PC-3 (cell line): ENCODE measurements around the gene ENPP5. TPM values are rescaled to one million over a fixed set of nuclear protein-coding genes. Genes with fewer than 3 reads are reported as not detected.

Experiments
- ATAC-seq: fragments of 200-7000 bp; cut with Tn5 transposase; 2 replicates; pipeline ENCODE4 v1.9.1; 2020; ENCODE audit warnings: mild to moderate bottlenecking, moderate library complexity
- BruUV-seq: library from RNA; stranded (reverse); fragments of 400-500 nt; replicated peaks from 2 replicates; lab custom pipeline; 2021; lab: Mats Ljungman, UMichigan
- CTCF ChIA-PET: fragments of 300-600 bp; sonication (Branson Sonifier 250); formaldehyde crosslinking; loops from one replicate; lab custom pipeline; 2022; ENCODE audit warnings: antibody characterized with exemption; lab: Charles Lee
- POLR2A ChIA-PET: fragments of 300-600 bp; sonication (Branson Sonifier 250); formaldehyde crosslinking; loops from one replicate; lab custom pipeline; 2022; ENCODE audit warnings: antibody characterized with exemption; ENCODE audit not compliant: unreplicated experiment; lab: Charles Lee
- DNase-seq: peaks from one replicate; pipeline ENCODE4 v3.0.0-alpha.2; 2015
- H2AFZ ChIP-seq: fragments of 300-600 bp; sonication (generic); 2 replicates; pipeline ENCODE4 v1.6.0; 2016; ENCODE audit warnings: antibody characterized with exemption, low read length
- H3F3A ChIP-seq: fragments of 300-600 bp; sonication (generic); one replicate; pipeline ENCODE4 v1.6.0; 2017; ENCODE audit warnings: antibody characterized with exemption, low read length, control low read depth, mild to moderate bottlenecking; ENCODE audit not compliant: unreplicated experiment
- H3K27ac ChIP-seq: fragments of 300-600 bp; sonication (generic); 2 replicates; pipeline ENCODE4 v1.5.1; 2016; ENCODE audit warnings: mild to moderate bottlenecking, low read length
- H3K27me3 ChIP-seq: fragments of 300-600 bp; sonication (generic); 2 replicates; pipeline ENCODE4 v1.6.1; 2016; ENCODE audit warnings: low read length, mixed read lengths
- H3K36me3 ChIP-seq: fragments of 300-600 bp; sonication (generic); 2 replicates; pipeline ENCODE4 v1.6.1; 2016; ENCODE audit warnings: low read depth, mixed run types, low read length, mixed read lengths
- H3K4me1 ChIP-seq: fragments of 300-600 bp; sonication (generic); 2 replicates; pipeline ENCODE4 v1.5.1; 2016; ENCODE audit warnings: low read length; ENCODE audit not compliant: insufficient read depth
- H3K4me2 ChIP-seq: fragments of 300-600 bp; sonication (generic); 2 replicates; pipeline ENCODE4 v1.6.0; 2016; ENCODE audit warnings: low read length
- H3K4me3 ChIP-seq: fragments of 300-600 bp; sonication (generic); 2 replicates; pipeline ENCODE4 v1.5.1; 2016; ENCODE audit warnings: mild to moderate bottlenecking, low read length, mixed read lengths
- H3K79me2 ChIP-seq: fragments of 300-600 bp; sonication (generic); 2 replicates; pipeline ENCODE4 v1.6.1; 2017; ENCODE audit warnings: low read length, mixed read lengths
- H3K9ac ChIP-seq: fragments of 300-600 bp; sonication (generic); 2 replicates; pipeline ENCODE4 v1.6.0; 2016; ENCODE audit warnings: mild to moderate bottlenecking, low read length
- H3K9me2 ChIP-seq: fragments of 300-600 bp; sonication (generic); replicated peaks from 2 replicates; pipeline ENCODE4 v1.6.1; 2016; ENCODE audit warnings: mixed run types, low read length, mixed read lengths
- H3K9me3 ChIP-seq: fragments of 300-600 bp; sonication (generic); 2 replicates; pipeline ENCODE4 v1.6.1; 2016; ENCODE audit warnings: low read length, mixed read lengths
- H4K20me1 ChIP-seq: fragments of 300-600 bp; sonication (generic); 2 replicates; pipeline ENCODE4 v1.6.1; 2016; ENCODE audit warnings: low read length, mixed read lengths
- EZH2 ChIP-seq: fragments of 300-600 bp; sonication (generic); IDR thresholded peaks from one replicate; pipeline ENCODE4 v1.6.1; 2017; ENCODE audit warnings: antibody characterized with exemption, mild to moderate bottlenecking, low read length; ENCODE audit not compliant: unreplicated experiment
- EZH2phosphoT487 ChIP-seq: fragments of 300-600 bp; sonication (generic); IDR thresholded peaks from 2 replicates; pipeline ENCODE4 v1.6.1; 2018; ENCODE audit warnings: mild to moderate bottlenecking, antibody characterized with exemption, low read length, borderline replicate concordance
- intact Hi-C: fragments of 100-400 bp; cut with micrococcal nuclease; formaldehyde crosslinking; loops from 2 replicates; pipeline ENCODE4 v1.9.0; 2023
- total RNA-seq: library from RNA; depleted of rRNA; stranded (reverse); fragments of >200 nt; gene quantifications from 2 replicates; pipeline ENCODE4 v1.2.3, GENCODE V29; 2014
- TF ChIP-seq, protein P1 (sequence below): fragments of 300-600 bp; sonication (generic); conservative IDR thresholded peaks from 2 replicates; pipeline ENCODE4 v1.5.1; 2017; ENCODE audit warnings: antibody characterized with exemption, low read depth, mild to moderate bottlenecking, low read length

Gene ENPP5
- total RNA-seq, 1 experiment from 2014 or later = 0.04 TPM

DNA sequence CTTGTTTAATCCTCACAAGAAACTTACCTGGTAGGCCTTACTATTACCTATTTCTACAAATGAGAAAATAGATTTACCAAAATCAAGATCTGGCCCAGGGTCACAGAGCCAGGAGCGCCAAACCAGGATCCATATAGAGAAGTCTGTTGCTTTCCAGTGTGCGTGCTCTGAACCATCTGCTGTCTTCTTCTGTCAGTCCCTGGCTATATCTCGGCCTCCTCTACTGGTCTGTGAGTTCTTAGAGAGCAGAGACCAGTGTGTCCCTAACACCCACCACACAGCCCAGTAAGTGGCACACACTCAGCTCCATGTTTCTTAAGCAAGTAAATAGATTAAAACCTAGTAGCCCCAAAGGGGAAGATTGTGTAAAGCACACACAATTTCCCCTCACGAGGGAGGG is 18.9 kb upstream of the ENPP5 start:
- H3K4me2 ChIP-seq = no peak overlapping the region
- H3K36me3 ChIP-seq = no peaks in the 10 kb centered on the region
- H3K79me2 ChIP-seq = no peaks in the 10 kb centered on the region
- TF ChIP-seq EZH2 (no peak), EZH2phosphoT487 (no peak)
- TF ChIP-seq, protein P1, sequence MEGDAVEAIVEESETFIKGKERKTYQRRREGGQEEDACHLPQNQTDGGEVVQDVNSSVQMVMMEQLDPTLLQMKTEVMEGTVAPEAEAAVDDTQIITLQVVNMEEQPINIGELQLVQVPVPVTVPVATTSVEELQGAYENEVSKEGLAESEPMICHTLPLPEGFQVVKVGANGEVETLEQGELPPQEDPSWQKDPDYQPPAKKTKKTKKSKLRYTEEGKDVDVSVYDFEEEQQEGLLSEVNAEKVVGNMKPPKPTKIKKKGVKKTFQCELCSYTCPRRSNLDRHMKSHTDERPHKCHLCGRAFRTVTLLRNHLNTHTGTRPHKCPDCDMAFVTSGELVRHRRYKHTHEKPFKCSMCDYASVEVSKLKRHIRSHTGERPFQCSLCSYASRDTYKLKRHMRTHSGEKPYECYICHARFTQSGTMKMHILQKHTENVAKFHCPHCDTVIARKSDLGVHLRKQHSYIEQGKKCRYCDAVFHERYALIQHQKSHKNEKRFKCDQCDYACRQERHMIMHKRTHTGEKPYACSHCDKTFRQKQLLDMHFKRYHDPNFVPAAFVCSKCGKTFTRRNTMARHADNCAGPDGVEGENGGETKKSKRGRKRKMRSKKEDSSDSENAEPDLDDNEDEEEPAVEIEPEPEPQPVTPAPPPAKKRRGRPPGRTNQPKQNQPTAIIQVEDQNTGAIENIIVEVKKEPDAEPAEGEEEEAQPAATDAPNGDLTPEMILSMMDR = no peak
- H3K27me3 ChIP-seq = peaks cover 58% of the 10 kb centered on the region
- H4K20me1 ChIP-seq = no peaks in the 10 kb centered on the region
- CTCF ChIA-PET = interaction anchor here (0.5 kb wide), 1 partner anchor 99 kb away, joined by 3 read pairs; no protein-coding TSS in a partner anchor
- no peaks in the 10 kb centered on the region for H3F3A ChIP-seq
- POLR2A ChIA-PET = no interaction called here
- no peak for DNase-seq
- no TSS peak for BruUV-seq
- H3K9ac ChIP-seq = no peak overlapping the region
- intact Hi-C loops = no loop called here
- no peaks in the 10 kb centered on the region for H3K9me3 ChIP-seq
- no peaks in the 10 kb centered on the region for H3K9me2 ChIP-seq
- no peak overlapping the region for H3K27ac ChIP-seq
- H3K4me1 ChIP-seq = peaks cover 29% of the 10 kb centered on the region
- H2AFZ ChIP-seq = no peak overlapping the region
- ATAC-seq = no peak
- no peak overlapping the region for H3K4me3 ChIP-seq

DNA sequence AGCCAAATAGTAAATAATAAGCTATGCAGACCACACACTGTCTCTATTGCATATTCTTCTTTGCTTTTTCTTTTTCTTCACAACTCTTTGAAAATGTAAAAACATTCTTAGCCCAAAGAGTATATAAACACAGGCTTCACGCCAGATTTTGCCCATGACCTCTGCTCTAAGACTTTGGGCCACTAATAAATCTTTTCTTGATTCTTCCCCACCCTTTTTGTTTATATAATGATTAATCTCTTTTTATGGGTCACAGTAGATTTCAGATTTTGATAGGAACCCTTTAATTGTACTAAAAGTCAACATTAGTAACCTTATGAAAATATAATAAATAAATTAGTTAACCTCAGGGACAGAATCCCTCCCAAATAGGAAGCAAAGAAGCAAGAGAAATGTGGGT is 15.8 kb upstream of the ENPP5 start:
- H3K9me2 ChIP-seq = no peaks in the 10 kb centered on the region
- H2AFZ ChIP-seq = no peak overlapping the region
- H3K36me3 ChIP-seq = no peaks in the 10 kb centered on the region
- no TSS peak for BruUV-seq
- H3K4me1 ChIP-seq = peaks cover 33% of the 10 kb centered on the region
- peaks cover 51% of the 10 kb centered on the region for H3K27me3 ChIP-seq
- no peak for TF ChIP-seq EZH2
- TF ChIP-seq EZH2phosphoT487 = no peak
- TF ChIP-seq, protein P1 = no peak
- no peaks in the 10 kb centered on the region for H3K9me3 ChIP-seq
- intact Hi-C loops = loop anchor here (2.0 kb wide), 1 partner anchor 58 kb away; the partner anchor contains the start of gene ENPP4
- ATAC-seq (peak; percentile 83), DNase-seq (peak; percentile 82)
- H3K79me2 ChIP-seq = no peaks in the 10 kb centered on the region
- peak overlapping the region; percentile 27 for H3K4me2 ChIP-seq
- H3K4me3 ChIP-seq = no peak overlapping the region
- no peaks in the 10 kb centered on the region for H3F3A ChIP-seq
- no peak overlapping the region for H3K27ac ChIP-seq
- H3K9ac ChIP-seq = no peak overlapping the region
- ChIA-PET POLR2A (no interaction called here), CTCF (no interaction called here)
- H4K20me1 ChIP-seq = no peaks in the 10 kb centered on the region

DNA sequence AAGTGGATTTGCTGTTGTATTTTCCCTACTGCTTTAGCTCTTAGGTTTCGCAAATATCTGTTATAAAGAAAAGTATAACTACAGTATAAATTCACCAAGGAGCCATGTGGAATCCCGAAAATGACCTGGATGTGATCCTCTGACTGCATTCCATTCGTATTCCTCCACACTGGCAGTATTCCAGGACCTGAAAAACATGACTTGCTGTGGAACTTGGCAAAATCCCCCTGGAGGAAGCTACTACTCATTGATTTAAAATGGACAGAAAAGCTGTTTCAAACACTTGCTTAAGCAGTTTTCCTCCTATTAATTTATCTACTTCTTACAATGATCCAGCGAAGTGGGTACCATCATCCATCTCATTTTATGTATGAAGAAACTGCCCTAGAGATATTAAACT is 13.3 kb upstream of the ENPP5 start:
- H3K4me1 ChIP-seq = peaks cover 33% of the 10 kb centered on the region
- no peaks in the 10 kb centered on the region for H3K9me2 ChIP-seq
- H3K4me2 ChIP-seq = peak overlapping the region; percentile 1; the same call in 1 of the 2 replicates
- no peak overlapping the region for H3K9ac ChIP-seq
- DNase-seq (peak; percentile 91), ATAC-seq (no peak)
- POLR2A ChIA-PET = no interaction called here
- intact Hi-C loops = no loop called here
- no peaks in the 10 kb centered on the region for H3F3A ChIP-seq
- H4K20me1 ChIP-seq = no peaks in the 10 kb centered on the region
- no peak overlapping the region for H3K27ac ChIP-seq
- CTCF ChIA-PET = interaction anchor here (0.5 kb wide), 1 partner anchor 1744 kb away, joined by 5 read pairs; no protein-coding TSS in a partner anchor
- H3K27me3 ChIP-seq = peaks cover 54% of the 10 kb centered on the region
- BruUV-seq = no TSS peak
- H3K36me3 ChIP-seq = no peaks in the 10 kb centered on the region
- H3K9me3 ChIP-seq = no peaks in the 10 kb centered on the region
- H3K79me2 ChIP-seq = no peaks in the 10 kb centered on the region
- no peak overlapping the region for H3K4me3 ChIP-seq
- TF ChIP-seq, protein P1 = no peak; the same call in 1 of the 2 replicates
- TF ChIP-seq EZH2phosphoT487 = no peak
- H2AFZ ChIP-seq = no peak overlapping the region
